ENCODE data around the gene PPM1H.

- TF ChIP-seq CTCF (IDR thresholded peaks at IDR 0.05) = no peak
- no peak for TF ChIP-seq POLR2AphosphoS5 (IDR thresholded peaks at IDR 0.05)
Observed at GRCh38 chr12:62649412-62650138, 285.4 kb downstream of the PPM1H start.

Measured in prostate gland (tissue), 2 donors.